Aorta (tissue), 5 donors: ENCODE data around the gene FOXN3. TPM values are rescaled to one million over a fixed set of nuclear protein-coding genes. Genes with fewer than 3 reads are reported as not detected.
"Not testable (repeated sequence)": the region's sequence is repeated elsewhere in the genome, so short reads cannot be mapped to it uniquely, and the experiment has no call there.

Experiments
- ATAC-seq: fragments of 200-7000 bp; cut with Tn5 transposase; one replicate; pipeline ENCODE4 v1.9.1; 2022; ENCODE audit warnings: moderate library complexity; ENCODE audit not compliant: low FRiP score
- DNase-seq, 2 donors: peaks; one replicate each; pipeline ENCODE4 v3.0.0-alpha.2; 2020
- H3K27ac ChIP-seq, 2 donors: one replicate each; pipeline ENCODE4 v1.5.1; 2013; ENCODE audit warnings: low read length in 2 of 2, mild to moderate bottlenecking in 2 of 2, moderate library complexity in 2 of 2, control low read depth in 1 of 2, inconsistent platforms in 1 of 2, low read depth in 1 of 2
- H3K27me3 ChIP-seq, 2 donors: one replicate each; pipeline ENCODE4 v1.6.1; 2013; ENCODE audit warnings: control low read depth in 1 of 2, low read length in 1 of 2, mild to moderate bottlenecking in 1 of 2, moderate library complexity in 1 of 2; ENCODE audit not compliant: insufficient read depth in 2 of 2, control insufficient read depth in 1 of 2
- H3K36me3 ChIP-seq, 2 donors: one replicate each; pipeline ENCODE4 v1.6.1; 2013; ENCODE audit warnings: control low read depth in 1 of 2, low read length in 1 of 2, mild to moderate bottlenecking in 1 of 2; ENCODE audit not compliant: insufficient read depth in 2 of 2, control insufficient read depth in 1 of 2
- H3K4me1 ChIP-seq, 2 donors: one replicate each; pipeline ENCODE4 v1.6.1; 2013; ENCODE audit warnings: low read length in 2 of 2, control low read depth in 1 of 2, mild to moderate bottlenecking in 1 of 2, moderate library complexity in 1 of 2; ENCODE audit not compliant: insufficient read depth in 2 of 2, control insufficient read depth in 1 of 2
- H3K4me3 ChIP-seq, 2 donors: one replicate each; pipeline ENCODE4 v1.5.1; 2013; ENCODE audit warnings: low read length in 2 of 2, control low read depth in 1 of 2, mild to moderate bottlenecking in 1 of 2
- H3K9me3 ChIP-seq: one replicate; pipeline ENCODE4 v1.6.1; 2013; ENCODE audit warnings: mild to moderate bottlenecking, low read length; ENCODE audit not compliant: control insufficient read depth
- WGBS, 2 donors: extraction: QIAGEN DNeasy Blood & Tissue Kit; methylation state at CpG; one replicate each; pipeline ENCODE4 v1.1.7; 2013; 5-methylcytosine and 5-hydroxymethylcytosine counted together
- intact Hi-C, 2 donors: fragments of 100-400 bp; cut with DNase I; formaldehyde crosslinking; loops; one replicate each; pipeline versions ENCODE4 v1.14.2 to v1.15.0; 2022
- polyA plus RNA-seq, 2 donors: library from polyadenylated mRNA; stranded (reverse); fragments of 200-250 nt; gene quantifications; one replicate each; pipeline ENCODE4 v1.2.3, GENCODE V29; 2013
- total RNA-seq, 2 donors: library from RNA; stranded (reverse); fragmentation: NEBNext Ultra II Directional; extraction: Animal tissue kit (Norgen Biotek cat#: 25700); gene quantifications; one replicate each; pipeline ENCODE4 v1.2.1, GENCODE V29; 2021
- donor health status: healthy with polysubstance abuse.
- donor health status: Bipolar disorder and iron deficiency.
- donor health status: DM: no; HTN: no; CAD: no.
- donor health status: DM: no; HTN: no; CAD: no.
- donor health status: DM: yes; HTN: yes; CAD: no.

FOXN3 gene
- total and polyA plus RNA-seq, 4 donors, result 21.4 to 225 (median 101) TPM

DNA sequence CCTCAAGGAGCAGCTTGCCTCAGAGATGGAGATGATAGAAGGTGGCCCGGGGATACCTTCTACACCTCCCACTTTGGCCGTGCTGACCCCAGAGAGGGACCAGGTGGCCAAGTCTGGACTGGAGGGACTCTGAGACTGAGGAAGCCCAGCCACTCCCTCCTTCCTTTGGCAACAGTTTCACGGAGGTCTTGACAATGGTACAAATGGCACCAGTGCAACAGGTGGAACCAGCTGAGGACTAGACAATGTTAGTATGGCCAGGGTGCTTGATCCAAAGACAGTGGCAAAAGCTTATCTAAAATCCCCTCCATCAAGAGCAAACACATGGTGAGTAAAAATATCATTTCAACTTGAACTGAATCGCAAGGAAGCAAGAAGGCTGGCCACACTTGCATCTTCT lies 117.4 kb downstream of the FOXN3 start:
- Histone ChIP-seq H3K27me3 (no peaks in the 10 kb centered on the region), H3K27ac (no peak overlapping the region), H3K4me1 (peaks cover 0 to 6% of the 10 kb centered on the region in 2 donors), H3K36me3 (no peaks in the 10 kb centered on the region), H3K9me3 (no peaks in the 10 kb centered on the region), H3K4me3 (no peak overlapping the region)
- intact Hi-C loops, result no loop called here
- 93 to 97% methylated on average over 4 of the region's 4 CpGs for WGBS, 2 donors
- ATAC-seq (no peak), DNase-seq (no peak)

DNA sequence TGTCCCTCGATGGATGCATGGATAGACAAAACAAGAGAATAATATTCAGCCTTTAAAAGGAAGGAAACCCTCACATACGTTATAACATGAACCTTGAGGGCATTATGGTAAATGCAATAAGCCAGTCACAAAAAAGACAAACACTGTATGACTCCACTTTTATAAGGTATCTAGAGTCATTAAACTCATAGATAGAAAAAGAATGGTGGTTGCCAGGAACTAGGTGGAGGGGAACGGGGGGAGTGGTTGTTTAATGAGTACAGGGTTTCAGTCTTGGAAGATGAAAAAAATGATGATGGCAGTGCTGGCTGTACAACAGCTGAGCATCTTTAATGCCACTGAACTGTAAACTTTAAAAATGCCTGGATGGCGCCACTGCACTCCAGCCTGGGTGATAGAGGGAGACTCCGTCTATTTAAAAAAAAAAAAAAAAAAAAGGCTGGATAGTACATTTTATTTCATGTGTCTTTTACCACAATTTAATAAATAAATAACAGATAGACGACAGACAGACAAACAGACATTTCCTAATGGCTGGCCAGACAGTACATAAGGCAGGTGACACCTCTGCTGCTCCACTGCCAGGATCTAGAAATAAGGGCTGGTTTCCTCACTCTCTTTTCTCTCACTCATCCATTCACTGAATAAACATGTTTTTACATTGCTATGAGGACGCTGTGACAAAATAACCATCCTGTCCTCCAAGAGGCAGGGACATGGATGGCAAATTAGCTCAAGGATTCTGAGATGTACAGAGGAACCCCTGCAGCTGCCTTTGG lies 118.8 kb downstream of the FOXN3 start:
- H3K27me3 ChIP-seq, result no peaks in the 10 kb centered on the region
- no peaks in the 10 kb centered on the region for H3K9me3 ChIP-seq
- ATAC-seq (no peak), DNase-seq (no peak)
- WGBS, 2 donors, result 91 to 92% methylated on average over 7 of the region's 7 CpGs
- H3K27ac ChIP-seq, result no peak overlapping the region
- intact Hi-C loops, result no loop called here
- no peaks in the 10 kb centered on the region for H3K36me3 ChIP-seq
- H3K4me3 ChIP-seq, result no peak overlapping the region
- H3K4me1 ChIP-seq, result peaks cover 0 to 3% of the 10 kb centered on the region in 2 donors

DNA sequence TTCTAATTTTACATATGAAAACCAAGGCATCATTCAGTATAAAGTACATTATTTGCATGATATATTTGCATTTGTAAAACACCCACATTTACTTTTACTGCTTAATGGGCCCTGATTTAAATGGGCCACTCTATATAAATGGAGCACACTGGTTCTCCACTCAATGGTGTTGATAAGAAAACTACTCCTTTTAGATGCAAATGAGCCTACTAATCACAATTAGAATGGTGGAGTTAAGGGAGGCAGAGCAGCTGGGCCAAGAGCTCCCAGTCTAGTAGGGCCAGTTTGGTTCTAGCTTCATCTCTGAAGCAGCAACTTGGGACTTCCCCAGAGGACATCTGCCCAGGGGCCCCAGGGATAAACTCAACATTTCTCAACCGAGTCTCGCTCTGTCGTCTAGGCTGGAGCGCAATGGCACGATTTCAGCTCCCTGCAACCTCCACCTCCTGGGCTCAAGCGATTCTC lies 120.7 kb downstream of the FOXN3 start:
- H3K27ac ChIP-seq, result no peak overlapping the region
- no peaks in the 10 kb centered on the region for H3K9me3 ChIP-seq
- no peak for DNase-seq
- ATAC-seq, result no peak
- H3K4me1 ChIP-seq, result peaks cover 3% of the 10 kb centered on the region in 2 donors
- no peak overlapping the region for H3K4me3 ChIP-seq
- 91 to 95% methylated on average over 6 of the region's 6 CpGs for WGBS, 2 donors
- intact Hi-C loops, result no loop called here
- H3K27me3 ChIP-seq, result no peaks in the 10 kb centered on the region
- no peaks in the 10 kb centered on the region for H3K36me3 ChIP-seq

DNA sequence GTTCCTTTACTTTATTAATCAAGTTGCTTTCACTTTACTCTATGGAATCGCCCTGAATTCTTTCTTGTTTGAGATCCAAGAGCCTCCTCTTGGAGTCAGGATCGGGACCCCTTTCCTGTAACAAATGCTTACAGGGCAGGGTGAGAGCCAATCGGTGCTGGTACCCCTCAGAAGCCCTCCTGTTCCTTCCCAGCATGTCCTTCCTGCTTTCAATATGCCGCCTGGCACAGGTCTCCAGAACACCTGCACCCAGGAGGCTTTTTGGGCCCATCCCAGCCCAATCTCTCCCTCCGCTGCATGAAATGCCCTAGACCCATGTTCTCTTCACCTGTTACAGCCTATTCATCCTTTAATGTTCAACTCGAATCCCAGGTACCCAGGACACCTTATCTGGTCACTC lies 122.2 kb downstream of the FOXN3 start:
- intact Hi-C loops, result no loop called here
- 88 to 95% methylated on average over 6 of the region's 6 CpGs for WGBS, 2 donors
- Histone ChIP-seq H3K4me1 (peaks cover 3% of the 10 kb centered on the region in 2 donors), H3K4me3 (no peak overlapping the region), H3K27ac (no peak overlapping the region), H3K9me3 (no peaks in the 10 kb centered on the region), H3K36me3 (no peaks in the 10 kb centered on the region), H3K27me3 (no peaks in the 10 kb centered on the region)
- DNase-seq, result no peak
- ATAC-seq, result no peak

DNA sequence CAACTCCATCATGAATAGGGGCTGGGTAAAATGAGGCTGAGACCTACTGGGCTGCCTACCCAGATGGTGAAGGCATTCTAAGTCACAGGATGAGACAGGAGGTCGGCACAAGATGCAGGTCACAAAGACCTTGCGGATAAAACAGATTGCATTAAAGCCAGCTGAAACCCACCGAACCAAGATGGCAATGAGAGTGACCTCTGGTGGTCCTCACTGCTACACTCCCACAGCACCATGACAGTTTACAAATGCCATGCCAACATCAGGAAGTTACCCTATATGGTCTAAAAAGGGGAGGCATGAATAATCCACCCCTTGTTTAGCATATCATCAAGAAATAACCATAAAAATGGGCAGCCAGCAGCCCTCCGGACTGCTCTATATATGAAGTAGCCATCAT lies 122.6 kb downstream of the FOXN3 start:
- H3K27ac ChIP-seq, H3K9me3 ChIP-seq, DNase-seq, H3K4me1 ChIP-seq, H3K27me3 ChIP-seq, ATAC-seq, intact Hi-C loops, H3K4me3 ChIP-seq, H3K36me3 ChIP-seq: not testable (repeated sequence)
- 91 to 95% methylated on average over 4 of the region's 4 CpGs for WGBS, 2 donors

DNA sequence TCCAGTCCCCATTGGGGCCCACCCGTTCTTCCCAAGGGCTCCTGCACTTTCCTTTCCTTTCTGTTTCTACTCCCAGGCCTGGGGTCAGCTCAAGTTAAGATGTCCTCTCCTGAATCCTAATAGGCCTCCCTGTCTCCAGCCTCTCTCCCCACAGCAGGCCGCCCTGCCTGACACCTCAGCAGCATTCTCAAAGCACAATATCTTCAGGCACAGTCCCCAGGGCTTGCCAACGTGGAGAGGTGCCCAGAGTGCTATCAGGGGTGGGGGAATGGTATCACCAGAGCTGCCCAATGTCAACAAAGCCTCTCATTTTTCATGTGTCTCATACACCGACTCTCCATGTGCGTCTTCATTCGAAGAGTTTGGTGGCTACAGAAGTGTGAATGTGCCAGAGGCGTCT lies 123.0 kb downstream of the FOXN3 start:
- Histone ChIP-seq H3K9me3 (no peaks in the 10 kb centered on the region), H3K36me3 (no peaks in the 10 kb centered on the region), H3K4me3 (no peak overlapping the region), H3K27ac (no peak overlapping the region), H3K27me3 (no peaks in the 10 kb centered on the region), H3K4me1 (peaks cover 3% of the 10 kb centered on the region in 2 donors)
- intact Hi-C loops, result no loop called here
- ATAC-seq (no peak), DNase-seq (no peak)
- 35 to 38% methylated on average over 7 of the region's 7 CpGs for WGBS, 2 donors

DNA sequence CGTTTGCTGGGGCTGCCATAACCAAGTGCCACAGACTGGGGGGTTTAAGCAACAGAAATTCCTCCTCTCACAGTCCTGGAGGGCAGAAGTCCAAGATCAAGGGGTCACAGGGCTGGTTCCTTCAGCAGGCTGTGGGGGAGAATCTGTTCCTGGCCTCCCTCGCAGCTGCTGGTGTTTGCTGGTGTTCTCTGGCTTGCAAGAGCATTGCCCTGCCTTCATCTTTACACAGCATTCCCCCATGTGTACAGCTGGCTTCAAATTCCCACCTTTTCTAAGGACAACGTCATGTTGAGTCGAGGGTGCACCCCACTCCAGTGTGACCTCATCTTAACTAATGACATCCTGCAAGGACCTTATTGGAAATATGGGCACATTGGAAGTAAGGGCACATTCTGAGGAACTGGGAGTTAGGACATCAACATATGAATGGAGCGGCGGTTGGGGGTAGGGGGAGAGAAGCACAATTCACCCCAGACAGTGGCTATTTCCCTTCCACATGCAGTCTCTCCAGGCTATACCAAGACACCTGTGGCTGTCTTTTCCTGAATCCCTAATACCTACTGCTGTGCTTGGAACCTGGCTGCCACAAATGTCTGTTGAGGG lies 123.6 kb downstream of the FOXN3 start:
- Histone ChIP-seq H3K9me3 (no peaks in the 10 kb centered on the region), H3K27me3 (no peaks in the 10 kb centered on the region), H3K27ac (no peak overlapping the region), H3K36me3 (no peaks in the 10 kb centered on the region), H3K4me3 (no peak overlapping the region), H3K4me1 (peaks cover 3% of the 10 kb centered on the region in 2 donors)
- no peak for DNase-seq
- intact Hi-C loops, result no loop called here
- WGBS, 2 donors, result 56 to 58% methylated on average over 6 of the region's 6 CpGs
- no peak for ATAC-seq

DNA sequence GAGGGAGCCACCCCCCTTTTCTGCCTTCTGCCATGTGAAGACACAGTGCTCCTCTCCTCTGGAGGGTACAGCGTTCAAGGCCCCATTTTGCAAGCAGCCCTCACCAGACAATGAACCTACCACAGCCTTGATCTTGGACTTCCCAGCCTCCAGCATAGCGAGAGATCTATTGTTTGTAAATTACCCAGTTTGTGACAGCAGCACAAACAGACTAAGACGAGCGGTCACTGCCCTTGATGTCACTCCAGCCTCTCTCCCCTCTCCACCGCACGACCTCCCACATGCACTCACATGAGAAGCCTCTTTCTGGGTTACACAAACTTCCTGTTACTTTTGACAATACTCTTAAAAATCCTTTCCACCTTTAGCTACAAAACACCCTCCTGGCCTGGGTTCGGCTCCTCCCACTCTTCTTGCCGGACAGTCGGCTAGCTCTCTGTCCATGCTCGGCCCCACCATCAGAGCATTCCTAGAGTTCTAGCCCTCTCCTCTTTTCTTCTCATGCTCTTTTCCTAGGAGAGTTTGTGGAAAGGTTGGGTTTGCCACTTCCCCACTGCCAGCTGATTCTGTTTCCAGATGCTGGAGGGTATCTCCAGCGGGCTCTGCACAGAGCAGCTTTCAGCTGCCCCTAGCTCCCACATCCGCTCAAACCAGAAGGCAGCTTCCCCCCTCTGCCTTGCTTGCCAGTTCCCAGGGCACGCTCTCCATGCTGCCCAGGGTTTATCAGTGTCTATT lies 124.3 kb downstream of the FOXN3 start:
- H3K9me3 ChIP-seq, result no peaks in the 10 kb centered on the region
- no peak overlapping the region for H3K4me3 ChIP-seq
- no peak for ATAC-seq
- DNase-seq, result peak in 1 of 2 donors; percentile 52
- H3K27me3 ChIP-seq, result no peaks in the 10 kb centered on the region
- intact Hi-C loops, result no loop called here
- H3K36me3 ChIP-seq, result no peaks in the 10 kb centered on the region
- no peak overlapping the region for H3K27ac ChIP-seq
- peaks cover 3% of the 10 kb centered on the region in 2 donors for H3K4me1 ChIP-seq
- WGBS, 2 donors, result 57 to 60% methylated on average over 13 of the region's 13 CpGs
